GM12878 (cell line): ENCODE data around the gene UTP20. TPM values are rescaled to one million over a fixed set of nuclear protein-coding genes. Genes with fewer than 3 reads are reported as not detected.

Experiments used
- ATAC-seq: fragments of 200-7000 bp; cut with Tn5 transposase; 3 replicates; pipeline ENCODE4 v1.9.1; 2020; ENCODE audit warnings: mild to moderate bottlenecking, moderate library complexity
- BruUV-seq: library from RNA; stranded (reverse); fragments of 400-500 nt; replicated peaks from 2 replicates; lab custom pipeline; 2021; lab: Mats Ljungman, UMichigan
- CTCF ChIA-PET: fragments of 300-600 bp; sonication (Branson Sonifier 250); formaldehyde crosslinking; extraction: SDS; loops from one replicate; lab custom pipeline; 2021; ENCODE audit warnings: inconsistent platforms; lab: Yijun Ruan, JAX
- POLR2A ChIA-PET: fragments of 350-600 bp; formaldehyde crosslinking; extraction: SDS; loops from one replicate; lab custom pipeline; 2021; ENCODE audit warnings: inconsistent platforms; lab: Charles Lee
- RAD21 ChIA-PET: fragments of 300-600 bp; sonication (Branson Sonifier 250); formaldehyde crosslinking; loops from one replicate; lab custom pipeline; 2023; ENCODE audit warnings: antibody characterized with exemption; ENCODE audit not compliant: unreplicated experiment; lab: Charles Lee
- SMC1A ChIA-PET: fragments of 300-600 bp; sonication (Branson Sonifier 250); formaldehyde crosslinking; loops from one replicate; lab custom pipeline; 2023; ENCODE audit not compliant: unreplicated experiment, uncharacterized antibody; lab: Charles Lee
- DNase-seq: peaks from one replicate; pipeline ENCODE4 v3.0.0-alpha.2; 2011; ENCODE audit warnings: low read depth, low spot score
- FAIRE-seq: peaks from 3 replicates; lab custom pipeline; 2011; peaks lifted over from hg19 to GRCh38; lab: Jason Lieb, UNC
- H2AFZ ChIP-seq: 2 replicates; pipeline ENCODE4 v1.6.0; 2011; ENCODE audit warnings: low read depth, low read length, control low read depth; ENCODE audit not compliant: control insufficient read depth
- H3K27ac ChIP-seq: 2 replicates; pipeline ENCODE4 v1.5.1; 2011; ENCODE audit warnings: control low read depth; ENCODE audit not compliant: control insufficient read depth, insufficient read depth
- H3K27me3 ChIP-seq, 2 experiments: replicated peaks in 1 of 2; 2 replicates each; pipeline versions ENCODE4 v1.6.0 to v1.6.1; 2011; ENCODE audit warnings: low read length in 1 of 2; ENCODE audit not compliant: control insufficient read depth in 2 of 2, insufficient read depth in 2 of 2
- H3K36me3 ChIP-seq, 2 experiments: 2 replicates each; pipeline ENCODE4 v1.5.1; 2011; ENCODE audit warnings: low read length in 1 of 2; ENCODE audit not compliant: control insufficient read depth in 2 of 2, insufficient read depth in 2 of 2
- H3K4me1 ChIP-seq: 2 replicates; pipeline ENCODE4 v1.6.1; 2011; ENCODE audit warnings: mild to moderate bottlenecking, low read length, moderate library complexity, mixed read lengths; ENCODE audit not compliant: control insufficient read depth, insufficient read depth
- H3K4me2 ChIP-seq: 2 replicates; pipeline ENCODE4 v1.6.0; 2011; ENCODE audit warnings: control low read depth; ENCODE audit not compliant: control insufficient read depth, insufficient read depth
- H3K4me3 ChIP-seq: fragments of 200-600 bp; sonication (generic); 2 replicates; pipeline ENCODE4 v1.5.1; 2016
- H3K79me2 ChIP-seq: 2 replicates; pipeline ENCODE4 v1.6.0; 2011; ENCODE audit warnings: low read length; ENCODE audit not compliant: control insufficient read depth, insufficient read depth
- H3K9ac ChIP-seq: 2 replicates; pipeline ENCODE4 v1.8.0; 2011; ENCODE audit warnings: low read length, control low read depth, mixed read lengths; ENCODE audit not compliant: control insufficient read depth, insufficient read depth
- H3K9me3 ChIP-seq: replicated peaks from 3 replicates; pipeline ENCODE4 v1.5.1; 2011; ENCODE audit warnings: mild to moderate bottlenecking, low read length; ENCODE audit not compliant: control insufficient read depth, insufficient read depth
- H4K20me1 ChIP-seq: 2 replicates; pipeline ENCODE4 v1.6.0; 2011; ENCODE audit not compliant: control insufficient read depth, insufficient read depth
- ATF3 ChIP-seq: IDR thresholded peaks from 2 replicates; pipeline ENCODE4 v1.6.1; 2011; ENCODE audit warnings: low read depth, mild to moderate bottlenecking, low read length, moderate library complexity, borderline replicate concordance; ENCODE audit errors: extremely low read depth
- ATF7 ChIP-seq: fragments of 450-650 bp; IDR thresholded peaks from 2 replicates; pipeline ENCODE4 v1.6.1; 2016; ENCODE audit warnings: low read depth, mild to moderate bottlenecking
- CHD2 ChIP-seq: IDR thresholded peaks from 2 replicates; pipeline ENCODE4 v1.6.1; 2011; ENCODE audit warnings: low read depth, low read length, improper control_type of control experiment, borderline replicate concordance
- CREM ChIP-seq: IDR thresholded peaks from 2 replicates; pipeline ENCODE4 v1.6.1; 2014; ENCODE audit warnings: antibody characterized with exemption, low read depth
- E2F8 ChIP-seq: fragments of 450-650 bp; IDR thresholded peaks from 2 replicates; pipeline ENCODE4 v1.6.1; 2018; ENCODE audit warnings: mild to moderate bottlenecking, low read depth, moderate library complexity; ENCODE audit not compliant: partially characterized antibody
- FOS ChIP-seq: IDR thresholded peaks from 3 replicates; pipeline ENCODE4 v1.6.1; 2011; ENCODE audit warnings: borderline replicate concordance; ENCODE audit not compliant: insufficient read length; ENCODE audit errors: extremely low read depth
- KAT2A ChIP-seq: conservative IDR thresholded peaks from 2 replicates; pipeline ENCODE4 v1.6.1; 2011; ENCODE audit warnings: low read depth, low read length; ENCODE audit not compliant: control insufficient read depth
- NBN ChIP-seq: fragments of 450-650 bp; IDR thresholded peaks from 2 replicates; pipeline ENCODE4 v1.6.1; 2016
- PKNOX1 ChIP-seq: fragments of 450-650 bp; IDR thresholded peaks from 2 replicates; pipeline ENCODE4 v1.6.1; 2016; ENCODE audit warnings: mild to moderate bottlenecking
- PML ChIP-seq: IDR thresholded peaks from 2 replicates; pipeline ENCODE4 v1.6.1; 2012; ENCODE audit warnings: low read length, inconsistent platforms
- POU2F2 ChIP-seq: IDR thresholded peaks from 3 replicates; pipeline ENCODE4 v1.6.1; 2011; ENCODE audit warnings: low read depth, mild to moderate bottlenecking, low read length, borderline replicate concordance
- RCOR1 ChIP-seq: conservative IDR thresholded peaks from 2 replicates; pipeline ENCODE4 v1.6.1; 2012; ENCODE audit warnings: low read depth, low read length, improper control_type of control experiment
- RELB ChIP-seq: fragments of 450-650 bp; IDR thresholded peaks from 2 replicates; pipeline ENCODE4 v1.6.1; 2017; ENCODE audit warnings: low read depth, mild to moderate bottlenecking, moderate library complexity
- RUNX3 ChIP-seq: IDR thresholded peaks from 2 replicates; pipeline ENCODE4 v1.6.1; 2012; ENCODE audit warnings: low read length, inconsistent platforms
- USF1 ChIP-seq: IDR thresholded peaks from 2 replicates; pipeline ENCODE4 v1.6.1; 2011; ENCODE audit warnings: borderline replicate concordance, low read depth, mild to moderate bottlenecking, moderate library complexity, mixed read lengths, low read length; ENCODE audit not compliant: insufficient read depth; ENCODE audit errors: extremely low read length
- ZNF622 ChIP-seq: fragments of 450-650 bp; IDR thresholded peaks from 2 replicates; pipeline ENCODE4 v1.6.1; 2017; ENCODE audit warnings: mild to moderate bottlenecking, inconsistent platforms
- ZSCAN29 ChIP-seq: fragments of 450-650 bp; IDR thresholded peaks from 2 replicates; pipeline ENCODE4 v1.6.1; 2017; ENCODE audit warnings: mild to moderate bottlenecking, moderate library complexity
- WGBS: methylation state at CpG from one replicate; pipeline ENCODE4 v1.1.6; 2016; ENCODE audit warnings: low lambda C conversion rate; ENCODE audit not compliant: insufficient replicate concordance, insufficient coverage; ENCODE audit errors: missing lambda C conversion rate; 5-methylcytosine and 5-hydroxymethylcytosine counted together
- in situ Hi-C: fragments of 300-500 bp; cut with MboI; formaldehyde crosslinking; loops from 9 replicates; pipeline ENCODE4 v1.14.3; 2018; ENCODE audit warnings: mixed read lengths
- intact Hi-C: fragments of 100-400 bp; cut with micrococcal nuclease; formaldehyde crosslinking; loops from one replicate; pipeline ENCODE4 v1.14.2; 2022; ENCODE audit not compliant: unreplicated experiment
- polyA plus RNA-seq, 11 experiments: library from polyadenylated mRNA; depleted of rRNA in 4 of 11; unstranded in 6 of 11; stranded (reverse) in 5 of 11; fragments of >200 nt; fragmentation: Nextera tagmentation in 4 of 11; fragmentation: Illumina TruSeq in 1 of 11; extraction: Ambion mirVana in 4 of 11; extraction: Trizol in 1 of 11; gene quantifications; 1 replicate in 1 of 11; 2 replicates in 10 of 11; pipeline versions ENCODE4 v1.2.1 to v1.2.3, GENCODE V29; 2011 to 2016; ENCODE audit warnings: inconsistent platforms in 2 of 11, missing spikeins in 2 of 11, low read depth in 1 of 11
- total RNA-seq, 4 experiments: library from RNA; depleted of rRNA in 3 of 4; stranded (reverse); fragments of >200 nt in 3 of 4; fragmentation: Illumina TruSeq in 1 of 4; extraction: Trizol in 1 of 4; gene quantifications; 2 replicates each; pipeline versions ENCODE4 v1.2.1 to v1.2.3, GENCODE V29; 2013 to 2021

The UTP20 gene
- total and polyA plus RNA-seq, 10 of the 15 experiments (the other 5 are each of a cell fraction or from before 2014, with no cell fraction given): 3.6 to 25.6 (median 16.7) TPM

GRCh38 chr12:101338087-101338486 lies 58.2 kb downstream of the UTP20 start (continued):
- TF ChIP-seq E2F8 (no peak), PKNOX1 (no peak), USF1 (no peak), ZNF622 (no peak), ATF7 (no peak), NBN (no peak)

- FAIRE-seq (no peak), DNase-seq (no peak), ATAC-seq (no peak)
- Histone ChIP-seq H3K4me2 (no peak overlapping the region), H3K4me1 (no peaks in the 10 kb centered on the region; the same call in 1 of the 2 replicates), H3K27me3 (no peaks in the 10 kb centered on the region), H3K79me2 (no peaks in the 10 kb centered on the region), H2AFZ (no peak overlapping the region), H3K36me3 (peaks cover 2 to 12% of the 10 kb centered on the region in 2 experiments; a peak in 3 of 4 replicates), H3K27ac (no peak overlapping the region), H3K9me3 (no peaks in the 10 kb centered on the region; the same call in 2 of the 3 replicates), H3K9ac (no peak overlapping the region), H4K20me1 (no peaks in the 10 kb centered on the region), H3K4me3 (no peak overlapping the region)
- in situ Hi-C loops (no loop called here), intact Hi-C loops (no loop called here)
- no peak for TF ChIP-seq FOS
- TF ChIP-seq POU2F2: no peak
- no peak for TF ChIP-seq CREM
- no peak for TF ChIP-seq KAT2A
- TF ChIP-seq CHD2: no peak
- TF ChIP-seq RUNX3: no peak
- no peak for TF ChIP-seq ZSCAN29
- TF ChIP-seq RELB: no peak
- TF ChIP-seq RCOR1: no peak
- TF ChIP-seq PML: no peak
- no peak for TF ChIP-seq ATF3
- WGBS: 99% methylated on average over 3 of the region's 3 CpGs
- ChIA-PET RAD21 (no interaction called here), CTCF (no interaction called here), POLR2A (no interaction called here), SMC1A (no interaction called here)
- no TSS peak for BruUV-seq
Observed at GRCh38 chr12:101343893-101344292, 64.0 kb downstream of the UTP20 start.
